GM21381 (cell line): Measurements from ENCODE around the gene GPR3.

ENCODE experiments used
- ATAC-seq: cut with Tn5 transposase; IDR thresholded peaks from one replicate; pipeline ENCODE4 v1.9.1; 2021; ENCODE audit warnings: mild to moderate bottlenecking, moderate library complexity; ENCODE audit not compliant: unreplicated experiment

The GPR3 gene

DNA sequence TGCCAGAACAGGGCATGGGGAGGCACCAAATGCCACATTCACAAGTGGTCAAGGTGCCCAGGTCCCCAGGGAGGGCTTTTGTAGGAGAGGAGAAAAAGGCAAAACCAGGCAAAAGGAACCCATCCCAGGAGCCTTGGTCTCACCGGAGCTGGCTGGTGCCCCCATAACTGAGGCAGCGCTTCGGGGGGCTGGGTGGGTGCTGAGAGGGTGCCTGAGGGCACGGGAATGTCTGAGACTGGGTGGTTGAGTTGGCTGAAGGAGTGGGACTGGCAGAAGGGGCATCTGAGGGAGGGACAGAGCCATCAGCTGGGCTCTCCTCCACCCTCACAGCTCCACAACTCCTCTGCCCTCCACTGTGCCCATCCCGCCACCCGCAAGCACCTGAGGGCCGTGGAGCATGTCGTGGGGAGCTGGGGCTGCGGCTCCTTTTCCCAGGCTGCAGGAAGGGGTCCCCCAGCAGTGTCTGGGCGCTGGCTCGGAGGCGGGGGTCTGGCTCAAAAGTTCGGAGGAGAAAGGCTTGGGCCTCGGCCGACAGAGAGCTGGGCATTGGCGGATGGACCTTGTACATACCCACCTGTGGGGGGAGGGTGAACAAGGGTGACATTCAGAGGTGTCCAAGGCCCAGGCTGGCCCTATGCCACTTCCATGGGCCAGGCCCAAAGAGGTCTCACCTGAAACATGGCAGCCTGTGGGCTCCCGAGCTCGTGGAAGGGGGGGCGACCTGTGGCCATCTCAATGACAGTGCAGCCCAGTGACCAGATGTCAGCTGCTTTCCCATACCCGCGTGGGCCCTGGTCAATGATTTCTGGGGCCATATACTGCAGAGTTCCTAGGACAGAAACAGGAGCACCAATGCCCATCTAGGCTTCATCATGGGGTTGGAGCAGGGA is 34.1 kb upstream of the GPR3 start:
- ATAC-seq: no peak

DNA sequence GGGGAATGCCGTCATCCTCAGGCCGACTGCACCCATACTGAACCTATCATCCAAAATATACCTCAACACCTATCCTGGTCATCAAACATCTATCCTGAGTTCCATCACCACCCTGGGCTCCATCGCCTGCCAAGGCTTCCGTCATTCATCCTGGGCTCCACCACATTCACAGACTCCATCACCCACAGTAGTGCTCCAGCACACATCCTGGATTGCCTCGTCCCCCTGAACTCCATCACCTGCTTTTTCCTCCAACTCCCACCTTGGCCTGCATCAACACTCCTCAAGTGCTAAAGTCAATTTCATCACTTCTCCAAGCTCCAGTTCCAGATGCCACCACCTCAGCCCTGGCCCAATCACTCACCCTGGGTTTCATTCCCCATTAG is 33.5 kb upstream of the GPR3 start:
- ATAC-seq: no peak

DNA sequence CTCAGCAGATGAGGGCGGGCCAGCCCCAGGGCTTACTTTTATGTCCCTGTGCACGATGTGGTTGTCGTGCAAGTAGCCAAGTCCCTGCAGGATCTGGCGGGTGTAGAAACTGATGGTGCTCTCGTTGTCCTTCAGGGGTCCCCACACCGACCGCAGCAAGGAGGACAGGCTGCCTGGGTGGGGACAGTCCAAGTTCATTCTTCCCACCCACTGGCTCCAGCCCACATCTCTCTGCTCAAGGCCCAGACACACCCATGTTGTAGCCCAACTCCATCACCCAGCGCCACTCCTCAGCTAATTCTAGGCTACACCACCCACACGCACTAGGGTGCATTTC is 32.6 kb upstream of the GPR3 start:
- ATAC-seq: no peak

DNA sequence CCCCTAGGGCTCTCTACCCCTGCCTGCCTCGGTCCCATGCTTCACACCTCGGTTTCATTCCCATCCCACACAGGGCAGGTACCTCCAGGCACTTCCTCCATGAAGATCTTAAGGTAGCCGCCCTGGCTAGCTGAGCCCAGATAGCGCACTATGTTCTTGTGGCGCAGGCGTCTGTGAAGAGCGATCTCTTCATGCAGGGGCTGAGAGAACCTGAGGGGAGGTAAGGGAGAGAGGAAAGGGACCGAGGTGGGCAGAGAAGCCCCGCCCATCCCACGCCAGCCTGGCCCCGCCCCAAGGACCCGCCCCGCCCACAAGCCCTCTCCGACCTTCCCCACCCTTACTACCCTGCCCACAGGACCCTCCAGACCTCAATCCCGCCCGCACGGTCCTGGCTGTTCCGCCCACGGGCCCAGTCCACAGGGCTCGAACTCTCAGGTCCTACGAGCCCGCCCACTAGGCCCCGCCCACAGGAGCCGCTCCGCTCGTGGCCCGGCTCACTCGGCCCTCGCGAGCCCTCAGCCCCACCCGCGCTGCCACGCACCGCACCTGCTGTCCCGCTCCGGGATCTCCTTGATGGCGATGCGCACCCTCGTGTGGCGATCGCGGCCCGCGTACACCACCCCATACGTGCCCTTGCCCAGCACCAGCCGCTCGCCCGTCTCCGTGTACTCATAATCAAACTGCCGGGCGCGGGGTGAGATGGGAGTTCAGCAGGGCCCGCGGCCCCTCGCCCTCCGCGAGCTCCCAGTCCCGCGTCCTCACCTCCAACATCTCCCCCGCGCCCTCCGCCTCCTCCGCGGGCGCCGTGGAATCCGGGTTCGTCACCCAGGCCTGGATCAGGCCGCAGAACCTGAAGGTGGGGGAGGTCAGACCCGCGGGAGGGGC is 32.0 kb upstream of the GPR3 start:
- no peak for ATAC-seq

DNA sequence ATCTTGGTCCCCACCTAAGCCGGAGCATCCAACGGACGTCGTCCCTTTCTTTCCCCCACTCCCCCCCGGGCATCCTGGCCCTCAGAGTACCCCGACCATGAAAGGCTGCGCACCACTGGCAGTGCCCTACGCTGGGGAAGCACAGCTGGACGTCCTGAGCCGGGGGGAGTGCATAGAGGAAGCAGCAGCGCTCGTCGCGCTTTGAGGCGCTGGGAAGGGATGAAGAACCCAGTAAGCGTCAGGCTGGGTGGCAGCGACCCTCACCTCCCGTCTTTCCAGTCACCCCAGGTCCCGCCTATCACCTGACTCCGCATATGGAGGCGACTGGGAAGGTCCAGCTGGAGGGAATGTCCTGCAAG is 31.4 kb upstream of the GPR3 start:
- ATAC-seq: no peak

DNA sequence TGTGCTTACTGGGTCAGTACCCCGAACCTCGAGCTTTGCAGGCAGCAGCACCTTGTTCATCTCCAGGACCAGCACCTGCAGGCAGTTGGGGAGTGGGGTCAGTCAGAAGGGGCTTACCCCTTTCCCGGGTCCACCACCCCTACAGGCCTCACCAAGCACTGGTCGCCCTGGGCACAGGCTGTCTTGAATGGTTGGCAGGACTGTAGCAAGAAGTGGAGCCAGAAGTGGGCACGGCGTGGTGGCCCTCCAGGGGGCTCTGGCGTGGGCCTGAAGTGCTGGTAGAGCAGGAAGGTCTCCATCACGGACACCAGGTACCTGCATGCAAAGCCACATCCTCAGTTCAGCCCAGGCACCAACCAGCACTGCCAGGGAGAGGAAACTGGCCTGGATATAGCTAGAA is 30.9 kb upstream of the GPR3 start:
- no peak for ATAC-seq

DNA sequence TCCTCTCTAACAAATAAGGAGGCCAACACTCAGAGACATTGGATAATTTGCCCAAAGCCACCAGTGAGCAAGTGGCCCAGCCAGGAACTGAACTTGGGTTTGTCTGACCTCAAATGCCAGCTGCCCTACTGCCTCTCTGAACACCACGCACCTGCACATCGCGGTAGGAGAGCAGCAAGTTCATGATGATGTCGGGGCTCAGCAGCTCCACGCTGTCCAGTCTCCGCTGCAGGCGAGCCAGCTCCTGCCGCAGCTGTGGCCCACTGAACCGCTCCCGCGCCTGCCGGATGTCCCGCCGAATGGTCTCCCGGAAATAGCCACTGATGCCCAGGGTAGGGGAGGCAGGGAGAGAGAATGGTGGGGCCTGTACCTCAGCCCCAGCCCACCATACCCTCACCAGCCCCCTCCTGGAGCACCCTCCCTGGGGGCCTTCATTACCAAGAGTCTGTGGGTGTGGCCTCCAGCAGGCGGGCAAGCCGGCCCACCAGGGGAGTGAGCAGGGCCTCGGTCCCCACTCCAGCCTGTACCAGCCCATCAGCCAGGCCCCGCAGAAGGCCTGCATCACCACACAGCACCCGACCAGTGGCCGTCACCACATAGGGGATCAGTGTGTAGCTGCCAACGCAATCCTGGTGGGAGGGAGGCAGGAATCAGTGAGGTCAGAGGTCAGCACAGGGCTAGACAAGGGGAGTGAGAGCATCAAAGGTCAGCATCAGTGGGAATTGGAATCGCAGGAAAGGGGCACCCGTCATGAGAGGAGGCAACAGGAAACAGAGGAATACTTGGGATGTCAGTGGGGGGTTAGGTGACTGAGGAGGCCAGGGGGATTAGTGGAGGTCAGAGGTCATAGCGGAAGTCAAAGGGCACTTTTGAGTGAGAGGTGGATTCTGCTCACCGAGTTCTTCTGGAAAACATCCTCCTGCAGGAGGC is 28.4 kb upstream of the GPR3 start:
- ATAC-seq: no peak

DNA sequence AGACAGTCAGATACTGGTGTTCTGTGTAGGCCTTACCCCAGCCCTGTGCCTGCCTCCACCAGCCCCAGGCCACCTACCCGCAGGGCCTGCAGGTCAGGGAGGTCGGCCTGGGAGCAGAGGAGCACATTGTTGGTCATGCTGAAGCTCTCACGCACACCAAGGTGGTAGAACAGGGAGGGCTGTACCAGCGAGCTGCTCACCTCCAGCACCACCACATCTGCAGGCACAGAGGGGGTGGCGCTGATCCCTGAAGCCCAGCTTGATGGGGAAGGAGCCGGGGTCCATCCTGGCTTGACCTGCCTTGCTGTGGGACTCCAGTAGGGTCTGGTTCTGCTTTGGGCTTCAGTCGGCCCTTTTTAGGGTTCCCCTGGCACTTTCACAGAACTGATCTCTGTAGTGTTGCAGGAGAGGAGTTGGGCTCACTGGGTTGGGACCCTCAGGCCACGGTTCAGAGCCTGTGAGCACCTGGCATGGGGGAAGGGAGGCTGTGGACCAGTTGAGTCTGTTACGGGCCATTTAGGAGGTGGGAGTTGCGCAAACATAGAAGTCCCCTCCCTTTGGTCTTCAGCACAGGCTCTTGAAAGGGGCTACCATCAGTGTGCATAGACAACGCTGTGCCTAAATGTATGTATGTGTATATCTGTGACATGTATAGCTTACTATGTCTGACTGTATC is 27.6 kb upstream of the GPR3 start:
- no peak for ATAC-seq

DNA sequence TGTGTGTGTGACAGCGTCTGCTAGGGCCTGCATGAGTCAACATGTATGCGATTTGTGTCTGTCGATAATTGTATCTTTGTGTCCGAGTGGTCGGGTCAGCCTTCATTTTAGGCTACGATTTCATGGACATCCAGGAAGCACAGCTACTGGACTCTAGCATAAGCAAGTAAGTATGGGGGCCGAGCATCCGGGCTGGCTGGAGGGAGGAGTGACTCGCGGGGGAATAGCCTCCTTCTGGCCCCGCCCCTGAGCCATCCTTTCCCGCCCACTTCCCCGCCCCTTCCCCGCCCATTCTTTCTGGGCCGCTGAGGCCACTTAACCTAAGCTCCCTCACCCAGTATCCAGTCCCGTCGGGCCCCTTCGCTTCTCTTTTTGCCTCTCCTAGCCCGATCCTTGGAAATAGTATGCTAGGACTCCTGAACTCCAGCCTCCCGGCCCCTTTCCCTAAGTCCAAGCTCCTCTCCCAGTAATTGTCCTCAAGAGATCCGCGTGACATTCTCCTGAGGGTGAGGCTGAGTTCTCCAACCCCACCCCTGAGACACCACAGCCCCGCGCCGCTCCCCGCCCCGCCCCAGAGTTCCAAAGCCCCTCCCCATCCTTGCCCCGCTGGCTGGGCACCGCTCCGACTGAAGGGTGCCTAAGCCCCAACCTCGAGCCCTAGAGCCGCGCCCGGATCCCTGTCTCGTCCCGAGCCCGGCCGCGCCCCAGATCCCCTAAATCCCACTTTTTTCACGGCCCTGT is 26.9 kb upstream of the GPR3 start:
- ATAC-seq: peak; percentile 48

DNA sequence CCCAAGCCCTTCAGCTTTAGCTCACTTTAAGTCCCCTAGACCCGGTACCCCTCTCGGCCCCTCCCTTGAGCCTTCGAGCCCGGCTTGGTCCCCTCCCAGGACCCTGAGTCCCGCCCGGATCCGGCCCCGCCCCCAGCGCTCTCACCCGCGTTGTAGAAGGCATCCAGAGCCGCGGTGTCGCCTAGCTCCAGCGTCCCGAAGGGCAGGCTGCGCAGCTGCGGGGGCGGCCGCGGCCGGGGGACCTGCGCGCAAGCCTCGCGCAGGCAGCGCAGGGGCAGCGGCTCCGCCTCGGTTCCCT is 26.4 kb upstream of the GPR3 start:
- ATAC-seq: peak; percentile 31

DNA sequence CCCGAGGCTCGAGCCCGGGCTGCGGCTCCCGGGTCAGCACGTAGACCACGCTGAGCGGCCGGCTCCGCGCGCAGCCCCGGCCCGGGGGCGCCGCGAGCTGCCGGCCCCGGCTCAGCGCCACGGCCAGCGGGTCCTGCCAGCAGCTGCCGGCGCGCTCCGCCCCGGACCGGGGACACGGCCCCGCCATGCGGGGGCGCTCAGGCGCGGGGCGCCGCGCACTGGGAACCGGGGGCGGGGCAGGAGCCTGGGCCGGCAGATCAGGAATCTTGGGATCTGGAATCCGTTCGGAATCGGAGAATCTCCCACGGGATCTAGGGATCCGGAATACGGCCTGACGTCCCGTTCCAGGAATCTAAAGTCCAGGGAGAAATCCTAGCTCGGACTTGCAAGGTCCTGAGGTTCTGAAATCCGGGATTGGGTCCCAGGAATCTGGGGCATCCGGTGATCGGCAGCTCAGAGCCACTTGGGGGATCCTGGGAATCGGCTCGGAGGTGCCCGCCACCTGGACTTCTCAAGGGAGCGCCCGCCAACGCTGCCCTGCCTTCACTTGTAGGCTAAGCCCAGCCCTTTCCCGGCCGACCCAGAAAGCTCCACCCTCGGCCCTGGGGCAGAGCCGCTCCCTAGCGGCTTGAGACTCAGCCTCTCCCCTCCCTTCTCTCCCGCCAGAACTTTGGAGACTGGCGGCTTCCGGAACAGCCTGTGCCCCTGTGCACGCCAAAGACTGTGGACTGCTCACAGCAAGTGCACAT is 25.8 kb upstream of the GPR3 start, which contains the start of gene MAP3K6:
Gene MAP3K6, minus strand, starts transcription at position 551 of the 749 bp plus-strand sequence. Its CDS starts 364 bp downstream, at position 187.
- ATAC-seq: peak; percentile 35

DNA sequence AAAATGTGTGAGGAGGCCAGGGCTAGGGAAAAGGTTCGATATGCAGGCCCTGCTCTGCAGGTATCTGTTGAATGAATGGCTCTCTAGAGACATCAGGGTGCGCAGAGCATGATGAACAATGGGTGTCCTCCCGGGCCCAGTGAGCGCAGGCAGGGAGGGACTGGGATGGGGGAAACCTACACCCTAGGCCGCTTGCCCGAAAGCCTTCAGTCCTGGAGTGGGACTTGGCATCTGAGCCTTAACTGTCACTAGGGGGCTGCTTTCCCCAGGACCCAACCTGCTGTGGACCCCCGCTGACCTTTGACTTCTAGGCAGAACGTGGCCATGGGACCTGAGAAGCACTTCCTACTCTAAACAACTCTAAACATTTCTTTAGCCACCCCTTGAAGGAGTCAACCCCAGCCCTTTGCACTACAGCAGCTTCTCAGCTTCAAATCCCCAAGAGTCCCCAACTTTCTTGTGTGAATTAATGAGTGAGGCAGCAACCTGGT is 25.2 kb upstream of the GPR3 start:
- no peak for ATAC-seq

DNA sequence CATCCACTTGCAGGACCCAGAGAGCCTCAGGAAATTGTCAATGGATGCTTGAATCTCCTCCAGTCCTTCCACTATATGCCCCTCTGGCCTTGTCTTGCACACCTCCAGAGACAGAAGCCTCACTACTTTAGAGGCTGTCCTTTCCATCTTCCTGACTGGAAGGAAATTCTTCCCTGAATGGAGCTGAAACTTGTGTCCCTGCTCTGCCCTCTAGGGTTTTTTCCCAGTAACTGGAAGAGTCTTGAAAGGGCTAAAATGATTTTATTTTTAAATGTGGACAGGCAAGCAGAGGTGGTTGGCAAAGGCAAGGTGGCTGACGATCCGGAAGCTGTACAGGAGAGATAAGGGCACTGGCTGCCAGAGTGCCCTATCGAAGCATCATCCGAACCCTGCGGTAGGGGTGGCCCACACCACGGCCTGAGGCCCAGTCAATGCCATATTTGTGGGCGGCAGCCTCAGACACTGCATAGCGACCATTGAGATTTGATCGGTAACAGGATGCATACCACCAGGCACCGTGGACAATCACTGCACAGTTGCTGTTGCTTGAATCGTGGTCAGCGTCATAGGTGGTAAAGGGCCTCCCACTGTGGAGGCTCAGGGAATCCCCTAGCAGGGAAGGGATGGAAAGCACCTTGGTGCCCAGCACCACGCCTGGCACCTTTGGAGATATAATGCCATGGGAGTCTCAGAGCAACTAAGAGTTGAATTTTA is 23.4 kb upstream of the GPR3 start:
- no peak for ATAC-seq

DNA sequence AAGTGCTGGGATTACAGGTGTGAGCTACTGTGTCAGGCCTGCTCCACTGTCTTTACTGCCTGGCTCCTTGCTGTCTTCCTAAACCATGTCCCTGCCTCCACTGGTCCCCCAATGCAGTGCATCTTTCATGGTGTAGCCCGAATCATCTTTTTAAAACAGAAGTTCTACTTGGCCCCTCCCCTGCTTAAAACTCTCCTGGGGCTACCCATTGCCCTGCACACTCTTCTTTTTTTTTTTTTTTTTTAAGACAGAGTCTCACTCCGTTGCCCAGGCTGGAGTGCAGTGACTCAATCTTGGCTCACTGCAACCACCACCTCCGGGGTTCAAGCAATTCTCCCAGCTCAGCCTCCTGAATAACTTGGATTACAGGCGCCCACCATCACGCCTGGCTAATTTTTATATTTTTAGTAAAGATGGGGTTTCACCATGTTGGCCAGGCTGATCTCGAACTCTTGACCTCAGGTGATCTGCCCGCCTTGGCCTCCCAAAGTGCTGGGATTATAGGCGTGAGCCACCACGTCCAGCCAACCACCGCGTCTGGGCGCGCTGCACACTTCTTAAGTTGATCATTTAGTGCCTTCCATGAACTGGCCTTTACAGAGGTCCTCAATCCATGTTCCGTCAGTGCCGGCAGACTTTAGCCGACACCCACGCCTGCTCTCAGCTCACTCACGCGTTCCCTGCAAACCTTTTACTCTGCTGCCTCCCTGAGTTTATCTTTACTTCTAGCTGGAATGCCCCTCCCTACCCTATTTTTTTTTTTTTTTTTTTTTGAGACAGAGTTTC is 20.2 kb upstream of the GPR3 start:
- ATAC-seq: no peak

DNA sequence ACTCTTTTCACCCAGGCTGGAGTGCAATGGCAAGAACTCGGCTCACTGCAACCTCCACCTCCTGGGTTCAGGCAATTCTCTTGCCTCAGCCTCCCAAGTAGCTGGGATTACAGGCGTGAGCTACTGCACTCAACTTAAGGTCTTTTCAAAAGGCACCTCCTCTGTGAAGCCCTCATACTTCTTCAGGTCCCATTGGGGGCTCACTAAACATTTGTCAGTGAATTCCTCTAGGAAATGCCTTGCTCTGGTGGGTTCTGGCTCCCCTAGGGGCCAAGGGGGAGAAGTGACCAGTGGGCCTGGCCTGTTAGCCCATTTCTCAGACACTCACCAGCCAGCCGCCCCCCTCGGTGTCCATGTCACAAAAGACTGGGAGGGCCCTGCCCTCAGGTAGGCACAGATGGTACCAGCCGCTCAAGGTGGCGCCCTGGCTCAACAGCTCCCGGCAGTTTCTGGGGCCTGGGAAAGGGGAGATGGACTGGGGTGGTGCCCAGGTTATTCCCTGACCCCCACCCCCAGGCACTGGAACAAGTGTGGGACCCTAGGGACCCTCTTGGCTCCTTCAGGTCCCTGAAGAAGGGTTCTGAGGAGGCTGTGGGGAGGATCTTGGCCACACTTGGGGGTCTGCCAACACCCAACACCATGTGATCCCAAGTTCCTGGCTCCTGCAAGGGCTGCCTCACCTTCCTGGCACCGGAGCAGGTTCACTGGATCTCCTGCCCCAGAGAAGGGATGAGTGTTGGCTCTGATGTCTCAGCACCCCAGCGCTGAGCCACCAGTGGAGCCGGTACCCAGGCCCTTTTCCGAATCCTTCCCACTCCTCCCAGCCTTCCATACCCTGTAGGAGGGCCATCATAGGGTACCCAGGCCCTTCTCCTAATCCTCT is 19.4 kb upstream of the GPR3 start:
- no peak for ATAC-seq

DNA sequence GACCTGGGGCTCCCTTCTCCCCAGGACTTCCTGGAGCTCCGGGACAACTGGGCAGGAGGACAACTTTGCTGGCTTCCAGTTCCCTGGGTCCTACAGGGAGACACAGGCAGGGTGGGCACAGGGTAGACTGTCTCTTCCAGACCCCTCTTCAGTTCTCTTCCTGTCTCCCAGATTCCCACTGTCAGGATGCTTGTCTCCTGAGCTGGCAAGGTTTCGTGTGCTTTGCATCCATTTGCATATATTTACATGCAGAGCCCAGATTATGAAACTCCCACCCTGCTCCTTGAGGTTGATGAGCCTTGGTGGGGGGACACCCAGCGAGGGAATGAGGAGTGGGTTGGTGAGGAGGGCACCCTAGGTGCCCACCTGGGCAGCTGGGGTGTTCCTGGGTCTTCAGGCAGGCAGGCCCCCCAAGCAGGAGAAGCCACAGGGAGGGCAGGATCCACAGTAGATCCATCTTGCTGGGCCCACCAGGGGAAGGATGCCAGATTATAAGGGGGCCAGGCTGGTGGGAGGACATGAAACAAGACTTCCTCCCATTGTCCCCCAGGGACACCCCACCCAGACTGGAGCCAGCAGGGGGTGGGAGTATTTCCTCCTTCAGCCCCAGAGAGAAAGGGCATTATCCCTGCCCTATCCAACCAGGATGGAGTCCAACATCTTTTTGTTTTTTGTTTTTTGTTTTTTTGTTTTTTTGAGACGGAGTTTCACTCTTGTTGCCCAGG is 17.9 kb upstream of the GPR3 start, which contains the start of gene FCN3:
Gene FCN3, minus strand, starts transcription at position 463 of the 725 bp plus-strand sequence. Its CDS starts 6 bp downstream, at position 457.
- no peak for ATAC-seq
